Measurements from ENCODE around the gene LDLRAD4. TPM values are rescaled to one million over a fixed set of nuclear protein-coding genes. Genes with fewer than 3 reads are reported as not detected.

Gene LDLRAD4
- total RNA-seq, 6 donors from 2014 or later: 19.5 to 26.6 (median 24.4) TPM

DNA sequence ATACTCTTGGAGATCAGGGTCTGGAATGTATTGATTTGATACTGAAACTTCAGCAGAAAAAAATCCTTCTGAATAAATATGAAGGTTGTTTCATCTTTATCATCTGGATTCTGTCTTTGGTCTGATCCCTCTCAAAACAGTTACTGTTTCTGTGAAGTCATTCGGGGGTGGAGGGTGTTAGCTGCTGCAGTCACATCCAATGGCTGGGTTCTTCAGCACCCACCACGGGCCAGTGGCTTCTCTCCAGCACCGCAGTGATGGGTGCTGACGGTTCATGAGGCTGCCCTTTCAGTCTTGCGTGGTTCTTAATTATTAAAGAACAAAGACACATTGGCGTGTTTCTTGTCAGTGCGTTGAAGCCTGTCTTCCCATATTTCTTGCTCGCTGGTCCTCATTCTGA, 148.0 kb downstream of the LDLRAD4 start:
- 83% methylated on average over 8 of the region's 8 CpGs for WGBS, 2 donors
- H3K4me3 ChIP-seq: no peak overlapping the region
- no peaks in the 10 kb centered on the region for H3K4me1 ChIP-seq
- no peaks in the 10 kb centered on the region for H3K9me3 ChIP-seq
- H3K27me3 ChIP-seq: no peaks in the 10 kb centered on the region
- H3K36me3 ChIP-seq: no peaks in the 10 kb centered on the region
- H3K27ac ChIP-seq: no peak overlapping the region
- TF ChIP-seq POLR2AphosphoS5 (IDR thresholded peaks at IDR 0.05) (no peak), EP300 (IDR thresholded peaks at IDR 0.05) (no peak), POLR2A (IDR thresholded peaks at IDR 0.05) (no peak)
- TF ChIP-seq, protein P1, sequence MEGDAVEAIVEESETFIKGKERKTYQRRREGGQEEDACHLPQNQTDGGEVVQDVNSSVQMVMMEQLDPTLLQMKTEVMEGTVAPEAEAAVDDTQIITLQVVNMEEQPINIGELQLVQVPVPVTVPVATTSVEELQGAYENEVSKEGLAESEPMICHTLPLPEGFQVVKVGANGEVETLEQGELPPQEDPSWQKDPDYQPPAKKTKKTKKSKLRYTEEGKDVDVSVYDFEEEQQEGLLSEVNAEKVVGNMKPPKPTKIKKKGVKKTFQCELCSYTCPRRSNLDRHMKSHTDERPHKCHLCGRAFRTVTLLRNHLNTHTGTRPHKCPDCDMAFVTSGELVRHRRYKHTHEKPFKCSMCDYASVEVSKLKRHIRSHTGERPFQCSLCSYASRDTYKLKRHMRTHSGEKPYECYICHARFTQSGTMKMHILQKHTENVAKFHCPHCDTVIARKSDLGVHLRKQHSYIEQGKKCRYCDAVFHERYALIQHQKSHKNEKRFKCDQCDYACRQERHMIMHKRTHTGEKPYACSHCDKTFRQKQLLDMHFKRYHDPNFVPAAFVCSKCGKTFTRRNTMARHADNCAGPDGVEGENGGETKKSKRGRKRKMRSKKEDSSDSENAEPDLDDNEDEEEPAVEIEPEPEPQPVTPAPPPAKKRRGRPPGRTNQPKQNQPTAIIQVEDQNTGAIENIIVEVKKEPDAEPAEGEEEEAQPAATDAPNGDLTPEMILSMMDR (IDR thresholded peaks at IDR 0.05): no peak
- ATAC-seq (ENCODE audit: low FRiP score in 2 of 2) (no peak), DNase-seq (no peak)

GRCh38 chr18:13366962-13367892, 148.7 kb downstream of the LDLRAD4 start:
- no peaks in the 10 kb centered on the region for H3K36me3 ChIP-seq
- no peaks in the 10 kb centered on the region for H3K9me3 ChIP-seq
- no peaks in the 10 kb centered on the region for H3K4me1 ChIP-seq
- no peak for TF ChIP-seq EP300 (IDR thresholded peaks at IDR 0.05)
- TF ChIP-seq, protein P1 (IDR thresholded peaks at IDR 0.05): no peak
- no peak for TF ChIP-seq POLR2AphosphoS5 (IDR thresholded peaks at IDR 0.05)
- no peak for TF ChIP-seq POLR2A (IDR thresholded peaks at IDR 0.05)
- no peaks in the 10 kb centered on the region for H3K27me3 ChIP-seq
- DNase-seq (peak in 1 of 2 donors; percentile 61), ATAC-seq (ENCODE audit: low FRiP score in 2 of 2) (peak in 1 of 2 donors; percentile 41)
- 83 to 89% methylated on average over 21 to 26 of the region's 26 CpGs for WGBS, 2 donors
- H3K4me3 ChIP-seq: no peak overlapping the region
- no peak overlapping the region for H3K27ac ChIP-seq

GRCh38 chr18:13368080-13368813, 149.7 kb downstream of the LDLRAD4 start:
- TF ChIP-seq EP300 (IDR thresholded peaks at IDR 0.05) (no peak), POLR2A (IDR thresholded peaks at IDR 0.05) (no peak), POLR2AphosphoS5 (IDR thresholded peaks at IDR 0.05) (no peak)
- TF ChIP-seq, protein P1 (IDR thresholded peaks at IDR 0.05): no peak
- Histone ChIP-seq H3K36me3 (no peaks in the 10 kb centered on the region), H3K4me3 (no peak overlapping the region), H3K9me3 (no peaks in the 10 kb centered on the region), H3K4me1 (no peaks in the 10 kb centered on the region), H3K27ac (no peak overlapping the region), H3K27me3 (no peaks in the 10 kb centered on the region)
- ATAC-seq (ENCODE audit: low FRiP score in 2 of 2): no peak
- no peak for DNase-seq
- 90 to 94% methylated on average over 13 of the region's 13 CpGs for WGBS, 2 donors

- Histone ChIP-seq H3K4me1 (no peaks in the 10 kb centered on the region), H3K4me3 (no peak overlapping the region), H3K36me3 (no peaks in the 10 kb centered on the region), H3K27me3 (no peaks in the 10 kb centered on the region), H3K9me3 (no peaks in the 10 kb centered on the region), H3K27ac (no peak overlapping the region)
- WGBS, 2 donors: 71 to 77% methylated on average over 9 of the region's 9 CpGs
- ATAC-seq (ENCODE audit: low FRiP score in 2 of 2) (no peak), DNase-seq (peak in 1 of 2 donors; percentile 40)
- TF ChIP-seq, protein P1 (IDR thresholded peaks at IDR 0.05): no peak
- TF ChIP-seq EP300 (IDR thresholded peaks at IDR 0.05) (no peak), POLR2AphosphoS5 (IDR thresholded peaks at IDR 0.05) (no peak), POLR2A (IDR thresholded peaks at IDR 0.05) (no peak)
Observed at GRCh38 chr18:13369353-13369752, 150.8 kb downstream of the LDLRAD4 start.

Measured in upper lobe of left lung (tissue), 6 donors.